Liver (tissue), 3 donors: ENCODE data around the gene RBM28.
A peak's percentile ranks its signal among the peaks of the same experiment; 100 is the strongest.

Experiments used
- CTCF ChIP-seq: fragments of 150-350 bp; IDR thresholded peaks from 2 replicates; pipeline ENCODE4 v1.5.1; 2017; ENCODE audit warnings: improper control_type of control experiment, low read depth, low read length; ENCODE audit not compliant: missing input control
- EGR1 ChIP-seq, 2 donors: IDR thresholded peaks; 2 replicates each; pipeline ENCODE4 v1.6.1; 2016 to 2018; ENCODE audit warnings: antibody characterized with exemption in 2 of 2, low read depth in 2 of 2
- FOXA2 ChIP-seq: IDR thresholded peaks from 2 replicates; pipeline ENCODE4 v1.6.1; 2016; ENCODE audit warnings: antibody characterized with exemption
- GABPA ChIP-seq, 2 donors: IDR thresholded peaks in 1 of 2; conservative IDR thresholded peaks in 1 of 2; 2 replicates each; pipeline ENCODE4 v1.6.1; 2016; ENCODE audit warnings: antibody characterized with exemption in 2 of 2, mild to moderate bottlenecking in 1 of 2, moderate library complexity in 1 of 2
- JUND ChIP-seq, 2 donors: IDR thresholded peaks; 2 replicates each; pipeline ENCODE4 v1.6.1; 2016; ENCODE audit warnings: antibody characterized with exemption in 2 of 2
- MAX ChIP-seq: IDR thresholded peaks from 2 replicates; pipeline ENCODE4 v1.6.1; 2016; ENCODE audit warnings: antibody characterized with exemption
- NR2F2 ChIP-seq: IDR thresholded peaks from 2 replicates; pipeline ENCODE4 v1.6.1; 2016; ENCODE audit warnings: antibody characterized with exemption
- RAD21 ChIP-seq, 2 donors: IDR thresholded peaks; 2 replicates each; pipeline ENCODE4 v1.6.1; 2016; ENCODE audit warnings: antibody characterized with exemption in 2 of 2, mild to moderate bottlenecking in 2 of 2
- REST ChIP-seq: IDR thresholded peaks from 2 replicates; pipeline ENCODE4 v1.6.1; 2016; ENCODE audit warnings: antibody characterized with exemption, mild to moderate bottlenecking
- TAF1 ChIP-seq: conservative IDR thresholded peaks from 2 replicates; pipeline ENCODE4 v1.6.1; 2016; ENCODE audit warnings: antibody characterized with exemption, mild to moderate bottlenecking
- YY1 ChIP-seq: IDR thresholded peaks from 2 replicates; pipeline ENCODE4 v1.6.1; 2016; ENCODE audit warnings: antibody characterized with exemption, mild to moderate bottlenecking
- ZBTB33 ChIP-seq: IDR thresholded peaks from 2 replicates; pipeline ENCODE4 v1.6.1; 2016; ENCODE audit warnings: antibody characterized with exemption
- TF ChIP-seq, protein P1 (sequence below): IDR thresholded peaks from 2 replicates; pipeline ENCODE4 v1.6.1; 2016; ENCODE audit warnings: antibody characterized with exemption
- donor health status: healthy.
- donor health status: healthy.

DNA sequence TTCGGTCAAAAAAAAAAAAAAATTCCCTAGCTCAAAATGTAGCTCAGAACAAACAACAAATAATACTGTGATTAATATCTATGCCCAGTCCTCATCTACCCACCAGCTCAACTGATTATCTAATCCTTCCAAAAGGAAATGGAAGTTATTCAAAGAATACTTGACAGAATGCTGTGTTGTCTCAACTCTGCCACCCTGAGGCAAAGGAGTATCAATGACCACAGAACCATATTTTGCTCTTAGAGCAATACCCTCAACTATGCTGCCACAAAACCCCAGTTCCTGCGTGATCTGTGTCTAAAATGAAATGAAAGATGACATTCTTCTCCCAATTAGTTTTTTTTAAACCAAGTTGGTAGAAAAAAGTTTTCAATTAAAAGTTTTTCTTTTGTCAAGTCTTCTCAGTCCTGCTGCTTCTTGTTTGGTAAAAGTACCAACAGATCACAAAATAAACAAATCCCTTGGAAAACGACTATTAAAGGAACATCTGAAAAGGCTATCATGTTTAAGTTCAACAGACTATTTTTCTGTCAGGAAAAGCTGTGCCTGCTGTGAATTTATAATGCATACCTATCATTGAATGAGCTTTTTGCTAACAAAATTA lies 21.6 kb downstream of the RBM28 start:
- TF ChIP-seq CTCF (peak; percentile 11), GABPA (IDR thresholded peaks at IDR 0.05 in 1 of 2, conservative IDR thresholded peaks at IDR 0.05 in 1 of 2) (no peak), MAX (no peak), RAD21 (IDR thresholded peaks at IDR 0.05) (peak; percentile 50 to 68), TAF1 (no peak), REST (no peak), FOXA2 (no peak), ZBTB33 (no peak), JUND (IDR thresholded peaks at IDR 0.05) (no peak), EGR1 (IDR thresholded peaks at IDR 0.05; ENCODE audit: low read depth in 2 of 2) (no peak), NR2F2 (no peak), YY1 (no peak)
- TF ChIP-seq, protein P1, sequence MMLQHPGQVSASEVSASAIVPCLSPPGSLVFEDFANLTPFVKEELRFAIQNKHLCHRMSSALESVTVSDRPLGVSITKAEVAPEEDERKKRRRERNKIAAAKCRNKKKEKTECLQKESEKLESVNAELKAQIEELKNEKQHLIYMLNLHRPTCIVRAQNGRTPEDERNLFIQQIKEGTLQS, result no peak
